ENCODE measurements around the gene MROH8.
"Not testable (repeated sequence)": the region's sequence is repeated elsewhere in the genome, so short reads cannot be mapped to it uniquely, and the experiment has no call there.

The MROH8 gene

DNA sequence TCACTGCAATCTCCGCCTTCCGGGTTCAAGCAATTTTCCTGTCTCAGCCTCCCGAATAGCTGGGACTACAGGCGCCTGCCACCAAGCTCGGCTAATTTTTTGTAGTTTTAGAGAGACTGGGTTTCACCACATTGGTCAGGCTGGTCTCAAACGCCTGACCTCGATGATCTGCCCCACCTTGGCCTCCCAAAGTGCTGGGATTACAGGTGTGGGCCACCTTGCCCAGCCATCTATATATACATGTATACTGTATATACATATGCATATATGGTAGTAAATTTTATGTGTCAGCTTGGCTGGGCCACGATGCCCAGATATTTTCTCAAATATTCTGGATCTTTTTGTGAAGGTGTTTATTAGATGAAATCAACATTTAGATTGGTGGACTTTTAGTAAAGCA is 102.3 kb downstream of the MROH8 start:
- DNase-seq: no peak

GRCh38 chr20:37075932-37076685 is 103.2 kb downstream of the MROH8 start:
- DNase-seq: no peak

GRCh38 chr20:37072293-37073196 is 106.8 kb downstream of the MROH8 start:
- no peak for DNase-seq

- peak; percentile 12 to 31 for DNase-seq
Observed at GRCh38 chr20:37071481-37071911, 107.9 kb downstream of the MROH8 start.

- DNase-seq: not testable (repeated sequence)
Observed at GRCh38 chr20:37069563-37069962, 109.8 kb downstream of the MROH8 start.

GRCh38 chr20:37066168-37066567 is 113.2 kb downstream of the MROH8 start:
- no peak for DNase-seq

GRCh38 chr20:37055276-37055675 is 124.1 kb downstream of the MROH8 start:
- no peak for DNase-seq

GRCh38 chr20:37053230-37053950 is 126.0 kb downstream of the MROH8 start:
- DNase-seq: no peak

Measured in activated CD4-positive, alpha-beta T cell treated with anti-CD3 and anti-CD28 coated beads, Interleukin-2, amount 50 U/mL, for 4 hours (primary cell).